K562 (cell line): ENCODE results near the gene ZSCAN1.

Experiments
- DNMT1 ChIP-seq: fragments of 450-650 bp; IDR thresholded peaks from 2 replicates; pipeline ENCODE4 v1.6.1; 2016; ENCODE audit warnings: antibody characterized with exemption, mild to moderate bottlenecking
- EZH2 ChIP-seq: IDR thresholded peaks from 2 replicates; pipeline ENCODE4 v1.6.1; 2012; ENCODE audit warnings: low read depth, mild to moderate bottlenecking, inconsistent platforms, low read length, borderline replicate concordance
- GABPB1 ChIP-seq: sonication (generic); formaldehyde crosslinking; IDR thresholded peaks from 2 replicates; pipeline ENCODE4 v1.8.0; 2022; ENCODE audit warnings: mild to moderate bottlenecking, missing genetic modification reagents
- HCFC1 ChIP-seq: IDR thresholded peaks from 2 replicates; pipeline ENCODE4 v1.6.1; 2012; ENCODE audit warnings: low read depth, low read length, improper control_type of control experiment
- MEF2A ChIP-seq: IDR thresholded peaks from 2 replicates; pipeline ENCODE4 v1.6.1; 2011; ENCODE audit warnings: low read depth, mild to moderate bottlenecking, low read length, moderate library complexity; ENCODE audit not compliant: control insufficient read depth
- MYC ChIP-seq, 2 experiments: fragments of 250-450 bp in 1 of 2; sonication (Bioruptor Pico) in 1 of 2; IDR thresholded peaks; 2 replicates each; pipeline versions ENCODE4 v1.5.1 to v1.6.1; 2012 to 2021; ENCODE audit warnings: low read depth in 2 of 2, borderline replicate concordance in 1 of 2, improper control_type of control experiment in 1 of 2, low read length in 1 of 2, mild to moderate bottlenecking in 1 of 2, moderate library complexity in 1 of 2
- SETDB1 ChIP-seq: IDR thresholded peaks from one replicate; pipeline ENCODE4 v1.6.1; 2012; ENCODE audit warnings: low read length, control low read depth, inconsistent platforms
- ZNF121 ChIP-seq: sonication (generic); formaldehyde crosslinking; conservative IDR thresholded peaks from 2 replicates; pipeline ENCODE4 v1.8.0; 2022; ENCODE audit warnings: missing genetic modification reagents
- ZNF586 ChIP-seq: fragments of 450-650 bp; formaldehyde crosslinking; conservative IDR thresholded peaks from 2 replicates; pipeline ENCODE4 v1.4.0; 2020; ENCODE audit warnings: mild to moderate bottlenecking, moderate library complexity
- ZNF589 ChIP-seq: fragments of 200-800 bp; sonication (Bioruptor generic); IDR thresholded peaks from 2 replicates; pipeline ENCODE4 v1.6.1; 2016; ENCODE audit warnings: low read depth, missing genetic modification characterization, missing compliant biosample characterization
- TF ChIP-seq, protein P1 (sequence below), 3 experiments: IDR thresholded peaks in 2 of 3; conservative IDR thresholded peaks in 1 of 3; 2 replicates each; pipeline ENCODE4 v1.5.1; 2011 to 2012; ENCODE audit warnings: low read length in 3 of 3, mild to moderate bottlenecking in 3 of 3, control low read depth in 2 of 3, improper control_type of control experiment in 1 of 3, inconsistent platforms in 1 of 3, low read depth in 1 of 3, mixed read lengths in 1 of 3, moderate library complexity in 1 of 3; ENCODE audit not compliant: insufficient read depth in 2 of 3
- TF ChIP-seq, protein P2 (sequence below): sonication (generic); formaldehyde crosslinking; IDR thresholded peaks from 2 replicates; pipeline ENCODE4 v1.9.0; 2022; ENCODE audit warnings: mild to moderate bottlenecking, missing genetic modification reagents
- TF ChIP-seq, protein P3 (sequence below): sonication (generic); formaldehyde crosslinking; IDR thresholded peaks from 2 replicates; pipeline ENCODE4 v1.8.1; 2022; ENCODE audit warnings: missing genetic modification reagents

DNA sequence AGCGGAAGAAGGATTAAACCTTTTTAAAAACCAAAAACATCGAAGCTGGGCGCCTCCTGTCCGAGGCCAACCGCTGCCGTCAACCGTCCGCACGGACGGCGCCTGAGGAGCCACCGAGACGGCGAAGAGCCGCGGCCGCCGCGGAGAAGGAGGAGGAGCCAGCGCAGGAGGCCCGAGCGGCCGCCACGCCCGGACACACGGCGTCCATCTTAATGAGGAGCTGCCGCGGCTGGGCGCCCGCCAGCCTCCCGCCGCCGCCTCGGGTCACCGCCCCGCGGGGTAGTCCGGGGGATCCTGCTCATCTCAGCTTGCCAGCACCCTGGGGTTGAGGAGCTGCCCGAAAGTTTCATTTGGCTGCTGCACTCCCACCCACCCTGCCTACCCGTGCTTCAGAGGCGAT is 10.6 kb downstream of the ZSCAN1 start:
- TF ChIP-seq, protein P1, sequence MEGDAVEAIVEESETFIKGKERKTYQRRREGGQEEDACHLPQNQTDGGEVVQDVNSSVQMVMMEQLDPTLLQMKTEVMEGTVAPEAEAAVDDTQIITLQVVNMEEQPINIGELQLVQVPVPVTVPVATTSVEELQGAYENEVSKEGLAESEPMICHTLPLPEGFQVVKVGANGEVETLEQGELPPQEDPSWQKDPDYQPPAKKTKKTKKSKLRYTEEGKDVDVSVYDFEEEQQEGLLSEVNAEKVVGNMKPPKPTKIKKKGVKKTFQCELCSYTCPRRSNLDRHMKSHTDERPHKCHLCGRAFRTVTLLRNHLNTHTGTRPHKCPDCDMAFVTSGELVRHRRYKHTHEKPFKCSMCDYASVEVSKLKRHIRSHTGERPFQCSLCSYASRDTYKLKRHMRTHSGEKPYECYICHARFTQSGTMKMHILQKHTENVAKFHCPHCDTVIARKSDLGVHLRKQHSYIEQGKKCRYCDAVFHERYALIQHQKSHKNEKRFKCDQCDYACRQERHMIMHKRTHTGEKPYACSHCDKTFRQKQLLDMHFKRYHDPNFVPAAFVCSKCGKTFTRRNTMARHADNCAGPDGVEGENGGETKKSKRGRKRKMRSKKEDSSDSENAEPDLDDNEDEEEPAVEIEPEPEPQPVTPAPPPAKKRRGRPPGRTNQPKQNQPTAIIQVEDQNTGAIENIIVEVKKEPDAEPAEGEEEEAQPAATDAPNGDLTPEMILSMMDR (IDR thresholded peaks at IDR 0.05 in 2 of 3, conservative IDR thresholded peaks at IDR 0.05 in 1 of 3; ENCODE audit: insufficient read depth in 2 of 3, low read depth in 1 of 3, low read length in 3 of 3): no peak
- TF ChIP-seq ZNF589 (CRISPR knock-in tag): no peak
- TF ChIP-seq GABPB1 (CRISPR knock-in tag): no peak
- TF ChIP-seq, protein P2, sequence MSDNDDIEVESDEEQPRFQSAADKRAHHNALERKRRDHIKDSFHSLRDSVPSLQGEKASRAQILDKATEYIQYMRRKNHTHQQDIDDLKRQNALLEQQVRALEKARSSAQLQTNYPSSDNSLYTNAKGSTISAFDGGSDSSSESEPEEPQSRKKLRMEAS (CRISPR knock-in tag): no peak
- TF ChIP-seq EZH2: no peak
- TF ChIP-seq HCFC1: no peak
- TF ChIP-seq, protein P3, sequence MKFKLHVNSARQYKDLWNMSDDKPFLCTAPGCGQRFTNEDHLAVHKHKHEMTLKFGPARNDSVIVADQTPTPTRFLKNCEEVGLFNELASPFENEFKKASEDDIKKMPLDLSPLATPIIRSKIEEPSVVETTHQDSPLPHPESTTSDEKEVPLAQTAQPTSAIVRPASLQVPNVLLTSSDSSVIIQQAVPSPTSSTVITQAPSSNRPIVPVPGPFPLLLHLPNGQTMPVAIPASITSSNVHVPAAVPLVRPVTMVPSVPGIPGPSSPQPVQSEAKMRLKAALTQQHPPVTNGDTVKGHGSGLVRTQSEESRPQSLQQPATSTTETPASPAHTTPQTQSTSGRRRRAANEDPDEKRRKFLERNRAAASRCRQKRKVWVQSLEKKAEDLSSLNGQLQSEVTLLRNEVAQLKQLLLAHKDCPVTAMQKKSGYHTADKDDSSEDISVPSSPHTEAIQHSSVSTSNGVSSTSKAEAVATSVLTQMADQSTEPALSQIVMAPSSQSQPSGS (CRISPR knock-in tag): no peak
- no peak for TF ChIP-seq SETDB1
- TF ChIP-seq DNMT1: no peak
- TF ChIP-seq ZNF121 (CRISPR knock-in tag): no peak
- no peak for TF ChIP-seq ZNF586 (CRISPR knock-in tag)
- no peak for TF ChIP-seq MEF2A
- TF ChIP-seq MYC (IDR thresholded peaks at IDR 0.05; ENCODE audit: low read depth, low read length): no peak
- no peak for TF ChIP-seq MYC (CRISPR knock-in tag; IDR thresholded peaks at IDR 0.05; ENCODE audit: borderline replicate concordance, low read depth)
